ENCODE results near the gene GPC2.
A peak's percentile ranks its signal among the peaks of the same experiment; 100 is the strongest.

The GPC2 gene

DNA sequence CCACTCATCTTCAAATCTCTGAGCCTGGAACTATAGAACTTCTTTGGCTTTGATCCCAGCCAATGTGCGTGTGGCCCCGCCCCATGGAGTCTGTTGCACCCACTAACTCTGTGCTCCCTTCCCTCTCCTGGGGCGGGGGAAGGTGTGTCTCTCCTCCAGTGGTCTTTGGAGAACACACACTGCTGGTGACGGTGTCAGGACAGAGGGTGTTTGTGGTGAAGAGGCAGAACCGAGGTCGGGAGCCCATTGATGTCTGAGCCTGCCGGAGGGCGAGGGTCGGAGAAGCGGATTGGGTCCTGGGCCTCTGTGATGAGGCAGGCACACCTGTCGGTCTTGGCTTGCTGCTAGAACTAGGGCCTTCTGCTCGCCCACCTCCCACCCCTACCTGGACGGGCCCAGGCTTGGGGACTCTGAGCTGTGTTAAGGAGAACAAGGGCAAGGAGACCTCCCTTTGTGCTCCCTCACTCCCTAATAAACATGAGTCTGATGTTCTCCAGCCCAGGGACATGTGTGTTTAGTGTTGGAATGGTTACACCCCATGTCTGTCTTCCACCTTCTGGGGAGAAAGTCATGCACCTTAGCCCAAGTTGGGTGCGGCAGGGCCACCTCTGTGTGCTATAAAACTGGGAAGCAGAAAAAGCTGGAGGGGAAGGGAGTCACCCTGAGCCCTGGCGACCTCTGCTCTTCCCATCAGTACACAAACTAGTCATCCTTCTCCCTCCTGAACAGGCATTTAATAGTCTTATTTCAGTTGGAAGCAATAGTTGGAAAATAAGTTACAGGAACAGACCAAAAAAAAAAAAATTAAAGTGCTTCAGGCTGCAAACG, 23.3 kb downstream of the GPC2 start:
- TF ChIP-seq, protein P1, sequence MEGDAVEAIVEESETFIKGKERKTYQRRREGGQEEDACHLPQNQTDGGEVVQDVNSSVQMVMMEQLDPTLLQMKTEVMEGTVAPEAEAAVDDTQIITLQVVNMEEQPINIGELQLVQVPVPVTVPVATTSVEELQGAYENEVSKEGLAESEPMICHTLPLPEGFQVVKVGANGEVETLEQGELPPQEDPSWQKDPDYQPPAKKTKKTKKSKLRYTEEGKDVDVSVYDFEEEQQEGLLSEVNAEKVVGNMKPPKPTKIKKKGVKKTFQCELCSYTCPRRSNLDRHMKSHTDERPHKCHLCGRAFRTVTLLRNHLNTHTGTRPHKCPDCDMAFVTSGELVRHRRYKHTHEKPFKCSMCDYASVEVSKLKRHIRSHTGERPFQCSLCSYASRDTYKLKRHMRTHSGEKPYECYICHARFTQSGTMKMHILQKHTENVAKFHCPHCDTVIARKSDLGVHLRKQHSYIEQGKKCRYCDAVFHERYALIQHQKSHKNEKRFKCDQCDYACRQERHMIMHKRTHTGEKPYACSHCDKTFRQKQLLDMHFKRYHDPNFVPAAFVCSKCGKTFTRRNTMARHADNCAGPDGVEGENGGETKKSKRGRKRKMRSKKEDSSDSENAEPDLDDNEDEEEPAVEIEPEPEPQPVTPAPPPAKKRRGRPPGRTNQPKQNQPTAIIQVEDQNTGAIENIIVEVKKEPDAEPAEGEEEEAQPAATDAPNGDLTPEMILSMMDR (IDR thresholded peaks at IDR 0.05; ENCODE audit: insufficient read depth, low read length): no peak
- TF ChIP-seq, protein P2, sequence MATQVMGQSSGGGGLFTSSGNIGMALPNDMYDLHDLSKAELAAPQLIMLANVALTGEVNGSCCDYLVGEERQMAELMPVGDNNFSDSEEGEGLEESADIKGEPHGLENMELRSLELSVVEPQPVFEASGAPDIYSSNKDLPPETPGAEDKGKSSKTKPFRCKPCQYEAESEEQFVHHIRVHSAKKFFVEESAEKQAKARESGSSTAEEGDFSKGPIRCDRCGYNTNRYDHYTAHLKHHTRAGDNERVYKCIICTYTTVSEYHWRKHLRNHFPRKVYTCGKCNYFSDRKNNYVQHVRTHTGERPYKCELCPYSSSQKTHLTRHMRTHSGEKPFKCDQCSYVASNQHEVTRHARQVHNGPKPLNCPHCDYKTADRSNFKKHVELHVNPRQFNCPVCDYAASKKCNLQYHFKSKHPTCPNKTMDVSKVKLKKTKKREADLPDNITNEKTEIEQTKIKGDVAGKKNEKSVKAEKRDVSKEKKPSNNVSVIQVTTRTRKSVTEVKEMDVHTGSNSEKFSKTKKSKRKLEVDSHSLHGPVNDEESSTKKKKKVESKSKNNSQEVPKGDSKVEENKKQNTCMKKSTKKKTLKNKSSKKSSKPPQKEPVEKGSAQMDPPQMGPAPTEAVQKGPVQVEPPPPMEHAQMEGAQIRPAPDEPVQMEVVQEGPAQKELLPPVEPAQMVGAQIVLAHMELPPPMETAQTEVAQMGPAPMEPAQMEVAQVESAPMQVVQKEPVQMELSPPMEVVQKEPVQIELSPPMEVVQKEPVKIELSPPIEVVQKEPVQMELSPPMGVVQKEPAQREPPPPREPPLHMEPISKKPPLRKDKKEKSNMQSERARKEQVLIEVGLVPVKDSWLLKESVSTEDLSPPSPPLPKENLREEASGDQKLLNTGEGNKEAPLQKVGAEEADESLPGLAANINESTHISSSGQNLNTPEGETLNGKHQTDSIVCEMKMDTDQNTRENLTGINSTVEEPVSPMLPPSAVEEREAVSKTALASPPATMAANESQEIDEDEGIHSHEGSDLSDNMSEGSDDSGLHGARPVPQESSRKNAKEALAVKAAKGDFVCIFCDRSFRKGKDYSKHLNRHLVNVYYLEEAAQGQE (IDR thresholded peaks at IDR 0.05; ENCODE audit: insufficient replicate concordance, low read depth): no peak
- peak; percentile 12; the same call in 1 of the 2 replicates for TF ChIP-seq POLR2AphosphoS5 (IDR thresholded peaks at IDR 0.05; ENCODE audit: low read depth)
- Histone ChIP-seq H3K4me3 (replicated peaks; ENCODE audit: insufficient read depth, low read length) (no peak overlapping the region), H3K27me3 (ENCODE audit: insufficient read depth, poor library complexity, severe bottlenecking) (no peaks in the 10 kb centered on the region), H3K27ac (replicated peaks) (no peak overlapping the region; the same call in 1 of the 2 replicates)
- DNase-seq (ENCODE audit: low read depth in 1 of 2, low spot score in 1 of 2): peak in 1 of 2 experiments; percentile 27

GRCh38 chr7:100152937-100153666, 24.1 kb downstream of the GPC2 start:
- peak overlapping the region; percentile 37 for H3K27ac ChIP-seq (replicated peaks)
- TF ChIP-seq POLR2AphosphoS5 (IDR thresholded peaks at IDR 0.05; ENCODE audit: low read depth): no peak
- H3K4me3 ChIP-seq (replicated peaks; ENCODE audit: insufficient read depth, low read length): no peak overlapping the region
- DNase-seq (ENCODE audit: low read depth in 1 of 2, low spot score in 1 of 2): no peak
- no peaks in the 10 kb centered on the region for H3K27me3 ChIP-seq (ENCODE audit: insufficient read depth, poor library complexity, severe bottlenecking)

DNA sequence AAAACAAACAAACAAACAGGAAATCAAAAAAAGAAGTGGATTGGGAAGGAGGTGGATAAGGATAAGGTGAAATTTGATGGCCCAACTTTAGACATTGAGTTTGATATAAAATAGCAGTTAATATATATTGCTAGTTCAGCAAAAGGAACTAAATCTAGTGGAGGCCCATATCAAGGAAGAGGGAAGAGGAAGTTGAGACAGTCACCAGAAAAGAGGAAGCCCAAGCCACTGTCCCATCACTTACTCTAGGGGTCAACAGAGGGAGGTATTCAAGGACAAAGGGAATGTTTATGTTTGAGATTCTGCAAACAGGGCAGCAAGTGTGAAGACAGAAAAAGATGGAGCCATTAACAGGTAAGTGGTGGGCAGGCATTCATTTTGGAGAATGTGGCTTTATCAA, 24.8 kb downstream of the GPC2 start:
- no peak overlapping the region for H3K4me3 ChIP-seq (replicated peaks; ENCODE audit: insufficient read depth, low read length)
- H3K27me3 ChIP-seq (ENCODE audit: insufficient read depth, poor library complexity, severe bottlenecking): no peaks in the 10 kb centered on the region
- TF ChIP-seq SPI1 (IDR thresholded peaks at IDR 0.05; ENCODE audit: borderline replicate concordance, low read depth): peak; percentile 99
- TF ChIP-seq, protein P2 (IDR thresholded peaks at IDR 0.05; ENCODE audit: insufficient replicate concordance, low read depth): no peak
- peak; percentile 54 to 81 for DNase-seq (ENCODE audit: low read depth in 1 of 2, low spot score in 1 of 2)
- H3K27ac ChIP-seq (replicated peaks): peak overlapping the region; percentile 37

GRCh38 chr7:100148559-100149328, 28.4 kb downstream of the GPC2 start, which contains the start of gene LAMTOR4:
Gene LAMTOR4, plus strand, starts transcription at chr7:100148918. Its CDS starts 55 bp downstream, at chr7:100148973.
- Histone ChIP-seq H3K27me3 (ENCODE audit: insufficient read depth, poor library complexity, severe bottlenecking) (no peaks in the 10 kb centered on the region), H3K27ac (replicated peaks) (peak within 1 kb of the TSS; percentile 82), H3K4me3 (replicated peaks; ENCODE audit: insufficient read depth, low read length) (peak within 1 kb of the TSS; percentile 99)
- DNase-seq (ENCODE audit: low read depth in 1 of 2, low spot score in 1 of 2): peak; percentile 100
- TF ChIP-seq, protein P2 (IDR thresholded peaks at IDR 0.05; ENCODE audit: insufficient replicate concordance, low read depth): no peak
- TF ChIP-seq GABPA (IDR thresholded peaks at IDR 0.05; ENCODE audit: low read depth): peak; percentile 37; the same call in 1 of the 2 replicates
- peak; percentile 41; the same call in 1 of the 2 replicates for TF ChIP-seq SPI1 (IDR thresholded peaks at IDR 0.05; ENCODE audit: borderline replicate concordance, low read depth)
- peak; percentile 90 for TF ChIP-seq POLR2AphosphoS5 (IDR thresholded peaks at IDR 0.05; ENCODE audit: low read depth)
